OCI-LY1 (cell line): ENCODE data around the gene RHOD.

ENCODE experiments used
- CTCF ChIP-seq: fragments of 200-600 bp; sonication (generic), shearing (Covaris generic); IDR thresholded peaks from 2 replicates; pipeline ENCODE4 v1.5.1; 2017; ENCODE audit warnings: mild to moderate bottlenecking, antibody characterized with exemption, low read length, moderate library complexity, mixed read lengths
- EZH2 ChIP-seq: fragments of 200-600 bp; sonication (generic), shearing (Covaris generic); IDR thresholded peaks from 2 replicates; pipeline ENCODE4 v1.8.0; 2017; ENCODE audit warnings: borderline replicate concordance, mixed run types, mild to moderate bottlenecking, antibody characterized with exemption, low read length, moderate library complexity, mixed read lengths

DNA sequence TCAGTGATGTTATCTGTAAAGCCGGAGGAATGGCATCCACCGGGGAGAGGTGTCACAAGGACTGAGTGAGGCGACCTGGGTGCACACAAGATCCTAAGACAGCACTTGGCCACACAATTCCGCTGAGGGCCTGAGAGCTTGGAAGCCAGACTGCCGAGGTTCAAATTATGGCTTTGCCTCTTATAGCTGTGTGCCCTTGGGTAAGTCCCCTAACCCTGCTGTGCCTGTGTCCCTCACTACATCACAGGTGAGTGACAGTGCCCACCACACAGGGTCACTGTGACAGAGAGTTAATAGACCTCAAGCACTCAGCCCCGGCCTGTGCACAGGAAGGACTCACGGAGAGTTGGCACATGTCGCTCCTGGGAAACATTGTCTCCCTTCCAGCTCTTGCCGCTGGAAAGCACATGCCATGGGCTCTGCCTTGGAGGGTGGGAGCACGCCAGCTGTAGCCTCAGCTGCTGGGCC is 592 bp downstream of the RHOD start:
- TF ChIP-seq CTCF (no peak), EZH2 (no peak)
